Mucosa of descending colon (tissue), 3 donors: ENCODE measurements around the gene KSR2. TPM values are rescaled to one million over a fixed set of nuclear protein-coding genes. Genes with fewer than 3 reads are reported as not detected.

ENCODE experiments used
- ATAC-seq: fragments of 200-7000 bp; cut with Tn5 transposase; one replicate; pipeline ENCODE4 v1.9.1; 2020; ENCODE audit warnings: mild to moderate bottlenecking, moderate library complexity
- DNase-seq, 3 donors: peaks; one replicate each; pipeline ENCODE4 v3.0.0-alpha.2; 2020
- H3K36me3 ChIP-seq: fragments of 200-600 bp; one replicate; pipeline ENCODE4 v1.8.0; 2021; ENCODE audit warnings: low read depth, mild to moderate bottlenecking
- H3K4me1 ChIP-seq: fragments of 200-600 bp; one replicate; pipeline ENCODE4 v1.8.0; 2021; ENCODE audit warnings: low read depth, mild to moderate bottlenecking
- H3K4me3 ChIP-seq: fragments of 200-600 bp; one replicate; pipeline ENCODE4 v1.8.0; 2021; ENCODE audit warnings: mild to moderate bottlenecking
- H3K9me3 ChIP-seq: fragments of 200-600 bp; one replicate; pipeline ENCODE4 v1.8.0; 2021; ENCODE audit warnings: mild to moderate bottlenecking
- CTCF ChIP-seq: fragments of 200-600 bp; IDR thresholded peaks from one replicate; pipeline ENCODE4 v1.8.0; 2022; ENCODE audit warnings: antibody characterized with exemption, mild to moderate bottlenecking
- intact Hi-C, 2 donors: fragments of 100-400 bp; cut with DNase I in 1 of 2; cut with micrococcal nuclease in 1 of 2; formaldehyde crosslinking; loops; one replicate each; pipeline versions ENCODE4 v1.11.0 to v1.11.1; 2022; cut with DNase I, micrococcal nuclease
- total RNA-seq, 3 donors: library from RNA; stranded (reverse); fragmentation: NEBNext Ultra II Directional in 2 of 3; extraction: Animal tissue kit (Norgen Biotek cat#: 25700) in 2 of 3; gene quantifications; one replicate each; pipeline versions ENCODE4 v1.2.1 to v1.2.4, GENCODE V29; 2021 to 2023
- donor health status: DM: no; HTN: no; CAD: no; lungs with moderate emphysema.
- donor health status: DM: no; HTN: no; CAD: no.
- donor health status: DM: no; HTN: yes; CAD: no.

Gene KSR2
- total RNA-seq, 3 donors from 2014 or later = 1.4 to 2.8 (median 2.5) TPM

- Histone ChIP-seq H3K4me1 (no peaks in the 10 kb centered on the region), H3K4me3 (no peak overlapping the region), H3K9me3 (no peaks in the 10 kb centered on the region), H3K36me3 (no peaks in the 10 kb centered on the region)
- intact Hi-C loops = no loop called here
- ATAC-seq = no peak
- DNase-seq = no peak
- TF ChIP-seq CTCF = no peak
These were observed 8.6 kb upstream of the KSR2 start for GRCh38 chr12:117977373-117977772.

GRCh38 chr12:117975006-117975405, 6.2 kb upstream of the KSR2 start:
- Histone ChIP-seq H3K36me3 (no peaks in the 10 kb centered on the region), H3K9me3 (peaks cover 5% of the 10 kb centered on the region), H3K4me3 (no peak overlapping the region), H3K4me1 (no peaks in the 10 kb centered on the region)
- intact Hi-C loops = no loop called here
- ATAC-seq (no peak), DNase-seq (no peak)
- no peak for TF ChIP-seq CTCF

GRCh38 chr12:117972301-117972700, 3.5 kb upstream of the KSR2 start:
- DNase-seq (peak; percentile 40 to 50 (median 40)), ATAC-seq (peak; percentile 39)
- TF ChIP-seq CTCF = no peak
- peaks cover 2% of the 10 kb centered on the region for H3K4me1 ChIP-seq
- H3K4me3 ChIP-seq = no peak overlapping the region
- peaks cover 5% of the 10 kb centered on the region for H3K9me3 ChIP-seq
- H3K36me3 ChIP-seq = no peaks in the 10 kb centered on the region
- intact Hi-C loops = no loop called here

- Histone ChIP-seq H3K9me3 (peaks cover 5% of the 10 kb centered on the region), H3K36me3 (no peaks in the 10 kb centered on the region), H3K4me1 (peaks cover 2% of the 10 kb centered on the region), H3K4me3 (no peak overlapping the region)
- ATAC-seq (no peak), DNase-seq (no peak)
- intact Hi-C loops = no loop called here
- TF ChIP-seq CTCF = no peak
These were observed 1.5 kb upstream of the KSR2 start for GRCh38 chr12:117970334-117970733.

GRCh38 chr12:117968151-117968789, 520 bp downstream of the KSR2 start:
- no peak for TF ChIP-seq CTCF
- Histone ChIP-seq H3K4me1 (peaks cover 2% of the 10 kb centered on the region), H3K36me3 (no peaks in the 10 kb centered on the region), H3K9me3 (peaks cover 5% of the 10 kb centered on the region), H3K4me3 (peak overlapping the region; percentile 26)
- intact Hi-C loops = no loop called here
- ATAC-seq (no peak), DNase-seq (no peak)

- Histone ChIP-seq H3K4me1 (peaks cover 2% of the 10 kb centered on the region), H3K4me3 (no peak overlapping the region), H3K36me3 (no peaks in the 10 kb centered on the region), H3K9me3 (peaks cover 5% of the 10 kb centered on the region)
- ATAC-seq (no peak), DNase-seq (no peak)
- no peak for TF ChIP-seq CTCF
- intact Hi-C loops = no loop called here
These were observed 1.3 kb downstream of the KSR2 start for GRCh38 chr12:117967512-117967911.
